Stimulated activated CD8-positive, alpha-beta memory T cell treated with anti-CD3 and anti-CD28 coated beads, Interleukin-7, amount 100 ng/mL, for 48 hours (primary cell): ENCODE results near the gene LRRC49.
"Not testable (repeated sequence)": the region's sequence is repeated elsewhere in the genome, so short reads cannot be mapped to it uniquely, and the experiment has no call there.

Experiments
- DNase-seq, 2 donors: peaks; one replicate each; pipeline ENCODE4 v3.0.0-alpha.2; 2020; ENCODE audit warnings: low read depth in 1 of 2; ENCODE audit errors: extremely low read depth in 1 of 2

Gene LRRC49

GRCh38 chr15:70967646-70968045 is 75.0 kb downstream of the LRRC49 start:
- no peak for DNase-seq

DNA sequence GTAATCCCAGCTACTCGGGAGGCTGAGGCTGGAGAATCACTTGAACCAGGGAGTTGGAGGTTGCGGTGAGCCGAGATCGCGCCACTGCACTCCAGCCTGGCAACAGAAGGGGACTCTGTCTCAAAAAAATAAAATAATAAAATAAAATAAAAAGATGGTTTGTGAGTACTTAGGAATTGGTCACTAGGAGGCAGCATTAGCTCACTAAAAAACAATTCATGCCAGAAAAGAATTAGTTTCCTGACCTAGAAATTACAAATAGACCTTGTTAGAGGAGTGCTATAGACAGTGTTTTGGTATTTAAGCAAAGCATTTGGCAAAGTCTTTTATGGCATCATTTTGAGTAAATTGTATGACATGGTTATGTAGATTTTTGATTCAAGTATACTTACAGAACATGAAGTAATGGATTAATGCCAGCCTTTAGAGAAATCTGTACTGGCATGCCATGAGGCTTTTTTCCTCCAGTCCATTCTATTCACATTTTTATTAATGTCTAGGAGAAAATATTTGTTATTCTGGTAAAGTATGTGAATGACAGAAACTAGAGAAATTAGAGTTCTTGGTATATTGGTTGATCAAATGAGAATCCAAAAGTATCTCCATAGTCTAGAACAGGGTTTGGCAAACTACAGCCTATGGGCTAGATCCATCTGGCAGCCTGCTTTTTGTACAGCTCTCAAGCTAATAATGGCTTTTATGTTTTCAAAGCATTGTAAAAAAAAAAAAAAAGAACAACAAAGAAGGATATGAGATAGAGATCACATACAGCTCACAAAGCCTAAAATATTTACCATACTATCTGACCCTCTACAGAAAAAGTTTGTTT is 81.6 kb downstream of the LRRC49 start:
- no peak for DNase-seq

DNA sequence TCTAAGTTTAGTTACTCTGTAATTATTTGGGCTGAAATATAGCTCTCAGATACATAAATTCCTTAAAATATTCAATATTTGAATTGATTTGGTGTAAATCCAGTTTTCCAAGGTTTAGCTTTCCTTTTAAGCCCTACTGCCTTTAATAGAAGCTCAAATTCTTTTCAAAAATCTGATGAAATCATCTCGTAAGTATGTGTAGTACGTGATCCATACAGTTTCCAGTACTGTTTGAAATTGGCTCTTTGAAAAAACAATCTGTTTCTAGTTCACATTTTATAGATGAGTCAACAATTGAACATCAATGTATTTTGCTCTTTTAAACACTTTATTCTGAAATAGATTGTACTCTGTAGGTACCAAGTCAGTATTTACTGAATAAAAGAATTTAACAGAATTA is 84.2 kb downstream of the LRRC49 start:
- no peak for DNase-seq

GRCh38 chr15:70995383-70995970 is 102.9 kb downstream of the LRRC49 start:
- no peak for DNase-seq

DNA sequence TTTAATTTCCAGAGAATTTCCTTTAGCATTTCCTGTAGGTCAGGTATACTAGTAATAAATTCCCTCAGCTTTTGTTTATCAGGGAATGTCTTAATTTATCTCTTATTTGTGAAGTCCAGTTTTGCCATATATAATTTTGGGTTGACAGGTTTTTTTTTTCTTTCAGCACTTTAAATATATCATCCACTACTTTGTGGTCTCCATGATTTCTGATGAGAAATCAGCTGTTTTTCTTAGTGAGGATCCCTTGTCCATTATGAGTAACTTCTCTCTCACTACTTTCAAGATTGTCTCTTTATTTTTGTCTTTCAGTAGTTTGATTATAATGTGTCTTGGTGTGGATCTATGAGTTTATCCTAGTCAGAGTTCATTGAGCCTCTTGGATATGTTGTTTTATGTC is 105.7 kb downstream of the LRRC49 start:
- DNase-seq: no peak

DNA sequence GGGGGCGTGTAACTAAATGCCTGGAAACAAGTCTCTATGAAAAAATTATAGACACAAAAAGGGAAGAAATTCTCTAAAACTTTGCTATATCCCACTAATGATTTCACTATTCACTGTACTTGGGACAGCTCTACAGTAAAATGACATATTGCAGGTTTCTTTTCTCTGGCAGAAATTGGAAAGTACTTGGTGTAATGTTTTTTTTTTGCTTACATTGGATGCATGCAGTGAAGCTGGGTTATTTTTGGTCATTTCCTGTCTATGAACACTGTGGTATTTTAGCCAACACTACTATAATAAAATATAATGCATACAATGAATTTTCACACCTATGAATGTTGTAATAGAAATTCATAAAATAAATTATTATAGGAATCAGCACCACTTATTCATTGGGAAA is 109.7 kb downstream of the LRRC49 start:
- DNase-seq: no peak

GRCh38 chr15:71003319-71003718 is 110.7 kb downstream of the LRRC49 start:
- DNase-seq: no peak

DNA sequence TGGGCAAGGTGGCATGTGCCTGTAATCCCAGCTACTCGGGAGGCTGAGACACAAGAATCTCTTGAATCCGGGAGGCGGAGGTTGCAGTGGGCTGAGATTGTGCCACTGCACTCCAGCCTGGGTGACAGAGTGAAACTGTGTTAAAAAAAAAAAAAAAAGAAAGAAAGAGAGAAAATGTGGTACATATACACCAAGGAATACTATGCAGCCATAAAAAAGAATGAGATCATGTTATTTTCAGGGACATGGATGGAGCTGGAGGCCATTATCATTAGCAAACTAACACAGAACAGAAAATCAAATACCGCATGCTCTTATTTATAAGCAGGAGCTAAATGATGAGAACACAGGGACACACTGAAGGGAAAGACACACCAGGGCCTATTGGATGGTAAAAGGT is 111.9 kb downstream of the LRRC49 start:
- not testable (repeated sequence) for DNase-seq

DNA sequence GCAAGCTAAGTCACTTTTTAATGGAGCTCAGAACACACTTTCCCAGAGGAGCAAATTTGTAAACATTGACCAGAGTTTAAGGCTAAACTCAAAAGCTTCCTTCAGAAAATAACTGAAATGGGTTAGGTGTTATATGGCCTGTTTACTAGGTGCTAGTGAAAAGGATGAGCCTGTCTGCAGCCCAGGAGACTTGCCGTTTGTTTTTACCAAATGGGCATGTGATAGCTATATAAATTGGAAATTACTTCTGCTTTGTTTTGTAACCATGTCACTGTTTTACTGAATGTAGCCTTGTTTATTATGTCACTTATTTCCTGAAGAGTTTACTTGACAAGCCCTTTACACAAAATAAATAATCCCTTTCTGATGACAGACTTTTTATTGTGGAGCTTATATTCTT is 113.3 kb downstream of the LRRC49 start:
- DNase-seq: no peak

DNA sequence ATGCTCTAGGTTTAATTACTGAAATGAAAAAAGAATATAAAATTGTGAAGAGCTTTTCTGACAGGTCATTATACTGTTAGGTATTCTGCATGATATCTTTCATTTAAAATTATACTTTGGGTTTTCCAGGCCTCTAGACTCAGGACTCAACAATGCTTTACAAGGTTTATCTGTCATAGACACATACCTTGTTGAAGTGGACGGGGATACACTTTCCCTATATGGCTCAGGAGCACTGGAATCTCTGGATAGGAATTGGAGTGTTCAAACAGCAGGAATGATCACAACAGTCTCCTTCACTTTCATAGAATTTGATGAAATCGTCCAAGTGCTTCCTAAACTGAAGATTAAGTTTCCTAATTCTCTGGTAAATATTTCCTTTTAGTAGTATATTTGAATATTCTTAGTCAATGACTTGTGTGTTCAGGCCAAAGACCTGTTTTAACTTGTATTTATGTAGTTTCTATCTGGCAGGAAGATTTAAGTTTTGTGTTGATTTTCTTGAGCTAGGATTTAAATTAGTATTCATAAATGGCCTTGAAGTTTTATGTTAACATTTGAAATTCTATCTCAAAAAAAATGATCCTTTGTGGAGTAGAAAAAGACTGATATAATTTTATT is 115.7 kb downstream of the LRRC49 start:
- DNase-seq: no peak

DNA sequence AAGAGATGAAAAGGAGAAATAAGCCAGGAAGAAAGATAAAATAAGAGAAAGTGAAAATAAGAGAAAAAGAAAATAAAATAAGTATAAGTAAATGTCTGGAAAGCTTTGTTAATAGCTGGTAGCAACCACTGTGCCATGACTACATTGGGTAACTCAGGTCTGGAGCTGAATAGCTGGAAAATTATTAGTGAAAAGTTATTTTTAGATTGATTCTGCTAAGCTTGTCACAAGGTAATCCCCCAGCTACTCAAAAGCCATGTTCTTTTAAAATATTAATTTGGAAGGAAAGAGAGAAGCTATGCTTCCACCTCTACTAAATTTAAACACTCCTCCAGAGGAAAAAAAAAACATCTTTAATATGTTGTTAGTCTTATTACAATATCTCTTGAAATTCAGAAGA is 117.8 kb downstream of the LRRC49 start:
- no peak for DNase-seq

DNA sequence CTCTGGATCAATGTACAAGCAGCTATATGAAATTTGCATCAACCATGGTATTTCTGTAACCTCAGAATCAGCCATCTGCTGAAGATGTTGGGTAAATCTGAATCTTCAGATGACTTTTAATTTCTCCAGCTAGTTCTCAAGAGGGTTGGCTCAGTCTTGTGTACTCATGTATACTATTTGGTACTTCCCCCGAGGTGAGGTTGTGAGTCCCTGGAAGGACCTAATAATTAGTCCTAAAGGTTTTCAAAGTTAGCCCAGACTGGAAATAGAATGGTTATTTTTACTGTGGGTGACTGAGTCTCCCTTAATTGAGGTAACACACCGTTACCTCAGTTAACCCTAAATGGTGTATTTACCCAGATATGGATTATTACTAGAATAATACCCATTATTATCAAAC is 118.4 kb downstream of the LRRC49 start:
- DNase-seq: no peak

- DNase-seq: no peak
Observed at GRCh38 chr15:71011503-71012155, 119.0 kb downstream of the LRRC49 start.

GRCh38 chr15:71013446-71013845 is 120.8 kb downstream of the LRRC49 start:
- DNase-seq: no peak

- no peak for DNase-seq
Observed at GRCh38 chr15:71015342-71015741, 122.7 kb downstream of the LRRC49 start.

DNA sequence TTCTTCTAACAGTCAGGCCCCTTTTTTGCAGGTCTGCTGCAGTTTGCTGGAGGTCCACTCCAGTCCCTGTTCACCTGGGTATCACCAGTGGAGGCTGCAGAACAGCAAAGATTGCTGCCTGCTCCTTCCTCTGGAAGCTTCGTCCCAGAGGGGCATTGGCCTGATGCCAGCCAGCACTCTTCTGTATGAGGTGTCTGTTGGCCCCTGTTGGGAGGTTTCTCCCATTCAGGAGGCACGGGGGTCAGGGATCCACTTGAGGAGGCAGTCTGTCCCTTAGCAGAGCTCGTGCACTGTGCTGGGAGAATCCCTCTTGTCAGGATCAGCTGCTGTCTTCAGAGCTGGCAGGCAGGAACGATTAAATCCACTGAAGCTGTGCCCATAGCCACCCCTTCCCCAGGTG is 138.6 kb downstream of the LRRC49 start:
- not testable (repeated sequence) for DNase-seq

GRCh38 chr15:71035478-71035877 is 142.9 kb downstream of the LRRC49 start:
- DNase-seq: not testable (repeated sequence)

GRCh38 chr15:71042356-71042922 is 149.8 kb downstream of the LRRC49 start:
- DNase-seq: no peak

- no peak for DNase-seq
Observed at GRCh38 chr15:71043373-71043772, 150.7 kb downstream of the LRRC49 start.

- DNase-seq: no peak
Observed at GRCh38 chr15:71044006-71044405, 151.4 kb downstream of the LRRC49 start.

DNA sequence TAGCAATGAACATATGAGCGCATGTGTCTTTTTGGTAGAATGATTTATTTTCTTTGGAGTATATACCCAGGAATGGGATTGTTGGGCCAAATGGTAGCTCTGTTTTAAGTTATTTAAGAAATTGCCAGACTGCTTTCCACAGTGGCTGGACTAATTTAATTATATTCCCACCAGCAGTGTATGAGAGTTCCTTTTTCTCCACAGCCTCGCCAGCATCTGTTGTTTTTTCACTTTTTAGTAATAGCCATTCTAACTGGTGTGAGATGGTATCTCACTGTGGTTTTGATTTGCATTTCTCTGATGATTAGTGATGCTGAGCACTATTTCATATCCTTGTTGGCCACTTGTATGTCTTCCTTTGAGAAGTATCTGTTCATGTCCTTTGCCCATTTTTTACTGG is 153.5 kb downstream of the LRRC49 start:
- not testable (repeated sequence) for DNase-seq
